ENCODE data around the gene REXO1. TPM values are rescaled to one million over a fixed set of nuclear protein-coding genes. Genes with fewer than 3 reads are reported as not detected.

REXO1 gene
- total RNA-seq, 1 experiment from 2014 or later: 61.1 TPM

- no peaks in the 10 kb centered on the region for H3K36me3 Mint-ChIP-seq
Observed at GRCh38 chr19:1810439-1811160, 37.7 kb downstream of the REXO1 start.

GRCh38 chr19:1809678-1810077 lies 38.6 kb downstream of the REXO1 start:
- ChIA-PET POLR2A (interaction anchor here (1.3 kb wide), 1 partner anchor 34 kb away, joined by 3 read pairs; no protein-coding TSS in a partner anchor), CTCF (interaction anchor here (1.4 to 4.0 kb wide), 4 partner anchors 17 to 29 kb away, joined by 3 to 20 read pairs (median 8); no protein-coding TSS in a partner anchor)
- DNase-seq (ENCODE audit: low spot score) (no peak), ATAC-seq (no peak)
- Mint-ChIP-seq H3K27me3 (ENCODE audit: low read depth) (peaks cover 4% of the 10 kb centered on the region), H3K4me3 (no peak overlapping the region), H3K36me3 (no peaks in the 10 kb centered on the region), H3K4me1 (peaks cover 5% of the 10 kb centered on the region; the same call in 1 of the 2 replicates), H3K27ac (no peak overlapping the region), H3K9me3 (no peaks in the 10 kb centered on the region)
- TF ChIP-seq STAT6 (CRISPR knock-in tag; conservative IDR thresholded peaks at IDR 0.05; ENCODE audit: low read depth): no peak
- no peak for TF ChIP-seq ZNF396 (CRISPR knock-in tag; IDR thresholded peaks at IDR 0.05; ENCODE audit: borderline replicate concordance)
- no peak for TF ChIP-seq FOXJ3 (CRISPR knock-in tag; IDR thresholded peaks at IDR 0.05; ENCODE audit: borderline replicate concordance)
- TF ChIP-seq CREM (CRISPR knock-in tag; IDR thresholded peaks at IDR 0.05): no peak
- no peak for TF ChIP-seq PRRX2 (CRISPR knock-in tag; IDR thresholded peaks at IDR 0.05)
- TF ChIP-seq ZNF219 (CRISPR knock-in tag; IDR thresholded peaks at IDR 0.05; ENCODE audit: borderline replicate concordance): no peak
- TF ChIP-seq IRF1 (CRISPR knock-in tag; IDR thresholded peaks at IDR 0.05): no peak

More at GRCh38 chr19:1810439-1811160, 37.7 kb downstream of the REXO1 start:
- DNase-seq (ENCODE audit: low spot score) (no peak), ATAC-seq (no peak)
- H3K27me3 Mint-ChIP-seq (ENCODE audit: low read depth): peaks cover 4% of the 10 kb centered on the region
- no peaks in the 10 kb centered on the region for H3K9me3 Mint-ChIP-seq
- CTCF ChIA-PET: interaction anchor here (1.0 to 4.0 kb wide), 5 partner anchors 16 to 54 kb away, joined by 3 to 20 read pairs (median 5); no protein-coding TSS in a partner anchor
- no peak overlapping the region for H3K27ac Mint-ChIP-seq
- H3K4me3 Mint-ChIP-seq: peak overlapping the region; percentile 10; the same call in 1 of the 2 replicates
- peaks cover 5% of the 10 kb centered on the region; the same call in 1 of the 2 replicates for H3K4me1 Mint-ChIP-seq
- no peak for TF ChIP-seq ZNF416 (CRISPR knock-in tag; IDR thresholded peaks at IDR 0.05)
- TF ChIP-seq ZNF317 (CRISPR knock-in tag; IDR thresholded peaks at IDR 0.05; ENCODE audit: borderline replicate concordance, low read depth): no peak
- TF ChIP-seq ATF3 (CRISPR knock-in tag; conservative IDR thresholded peaks at IDR 0.05): no peak
- TF ChIP-seq CREM (CRISPR knock-in tag; IDR thresholded peaks at IDR 0.05): no peak
- no peak for TF ChIP-seq ZNF425 (CRISPR knock-in tag; conservative IDR thresholded peaks at IDR 0.05)
- no peak for TF ChIP-seq E2F1 (CRISPR knock-in tag; IDR thresholded peaks at IDR 0.05)
- TF ChIP-seq ATF6 (CRISPR knock-in tag; IDR thresholded peaks at IDR 0.05): no peak
- TF ChIP-seq ESRRA (CRISPR knock-in tag; IDR thresholded peaks at IDR 0.05; ENCODE audit: borderline replicate concordance): no peak
- TF ChIP-seq ZBTB21 (CRISPR knock-in tag; IDR thresholded peaks at IDR 0.05; ENCODE audit: borderline replicate concordance): no peak
- TF ChIP-seq NFE2L1 (CRISPR knock-in tag; IDR thresholded peaks at IDR 0.05): no peak
- no peak for TF ChIP-seq CDX4 (CRISPR knock-in tag; IDR thresholded peaks at IDR 0.05; ENCODE audit: borderline replicate concordance)
- POLR2A ChIA-PET: interaction anchor here (1.3 kb wide), 1 partner anchor 35 kb away, joined by 3 read pairs; no protein-coding TSS in a partner anchor

All from WTC11 (cell line).